Lower lobe of right lung (tissue), 2 donors: ENCODE measurements around the gene SPAG5. TPM values are rescaled to one million over a fixed set of nuclear protein-coding genes. Genes with fewer than 3 reads are reported as not detected.
"Not testable (repeated sequence)": the region's sequence is repeated elsewhere in the genome, so short reads cannot be mapped to it uniquely, and the experiment has no call there.

Experiments used
- ATAC-seq, 2 donors: fragments of 200-7000 bp; cut with Tn5 transposase; one replicate each; pipeline ENCODE4 v1.9.1; 2020 to 2022; ENCODE audit warnings: mild to moderate bottlenecking in 2 of 2, moderate library complexity in 2 of 2
- DNase-seq: peaks from one replicate; pipeline ENCODE4 v3.0.0-alpha.2; 2020
- H3K27ac ChIP-seq: fragments of 200-600 bp; one replicate; pipeline ENCODE4 v1.8.0; 2022
- H3K27me3 ChIP-seq: fragments of 200-600 bp; one replicate; pipeline ENCODE4 v1.8.0; 2022; ENCODE audit warnings: low read depth
- H3K36me3 ChIP-seq: fragments of 200-600 bp; one replicate; pipeline ENCODE4 v1.8.0; 2022; ENCODE audit warnings: mild to moderate bottlenecking
- H3K4me1 ChIP-seq: fragments of 200-600 bp; one replicate; pipeline ENCODE4 v1.8.0; 2022
- H3K4me3 ChIP-seq: fragments of 200-600 bp; one replicate; pipeline ENCODE4 v1.8.0; 2022; ENCODE audit warnings: mild to moderate bottlenecking
- H3K9me3 ChIP-seq: fragments of 200-600 bp; one replicate; pipeline ENCODE4 v1.8.0; 2022
- CTCF ChIP-seq: fragments of 200-600 bp; IDR thresholded peaks from one replicate; pipeline ENCODE4 v1.8.0; 2022; ENCODE audit warnings: antibody characterized with exemption, mild to moderate bottlenecking
- intact Hi-C: fragments of 100-400 bp; cut with DNase I; formaldehyde crosslinking; loops from one replicate; pipeline ENCODE4 v1.11.0; 2022
- total RNA-seq: library from RNA; stranded (reverse); fragmentation: NEBNext Ultra II Directional; extraction: Animal tissue kit (Norgen Biotek cat#: 25700); gene quantifications from one replicate; pipeline ENCODE4 v1.2.1, GENCODE V29; 2021
- donor health status: DM: no; HTN: yes; CAD: no; lungs with severe emphysema.

Gene SPAG5
- total RNA-seq, 1 donor from 2014 or later = 4.9 TPM

GRCh38 chr17:28578246-28579195 is 20.3 kb downstream of the SPAG5 start:
- Histone ChIP-seq H3K9me3 (no peaks in the 10 kb centered on the region), H3K4me3 (no peak overlapping the region), H3K27me3 (no peaks in the 10 kb centered on the region), H3K4me1 (peaks cover 4% of the 10 kb centered on the region), H3K27ac (no peak overlapping the region), H3K36me3 (no peaks in the 10 kb centered on the region)
- DNase-seq (no peak), ATAC-seq (no peak)
- TF ChIP-seq CTCF = no peak
- intact Hi-C loops = no loop called here

GRCh38 chr17:28577466-28577824 is 21.4 kb downstream of the SPAG5 start:
- no peak for TF ChIP-seq CTCF
- Histone ChIP-seq H3K27me3 (no peaks in the 10 kb centered on the region), H3K4me1 (peaks cover 7% of the 10 kb centered on the region), H3K4me3 (no peak overlapping the region), H3K36me3 (no peaks in the 10 kb centered on the region), H3K9me3 (no peaks in the 10 kb centered on the region), H3K27ac (no peak overlapping the region)
- no peak for ATAC-seq
- intact Hi-C loops = no loop called here
- DNase-seq = no peak

- Histone ChIP-seq H3K4me1 (peaks cover 13% of the 10 kb centered on the region), H3K27me3 (no peaks in the 10 kb centered on the region), H3K36me3 (no peaks in the 10 kb centered on the region), H3K27ac (no peak within 1 kb of the TSS), H3K4me3 (peak within 1 kb of the TSS; percentile 45), H3K9me3 (no peaks in the 10 kb centered on the region)
- TF ChIP-seq CTCF = no peak
- intact Hi-C loops = no loop called here
- DNase-seq (peak; percentile 99), ATAC-seq (peak; percentile 98 to 99)
Measured at GRCh38 chr17:28576758-28577465, 21.9 kb downstream of the SPAG5 start, which contains the start of gene ALDOC. Gene ALDOC, minus strand, starts transcription at chr17:28576895. Its CDS starts 1,363 bp downstream, at chr17:28575532.

GRCh38 chr17:28576016-28576415 is 22.8 kb downstream of the SPAG5 start:
- H3K27me3 ChIP-seq, intact Hi-C loops, H3K27ac ChIP-seq, H3K9me3 ChIP-seq, DNase-seq, H3K4me3 ChIP-seq, H3K36me3 ChIP-seq, ATAC-seq: not testable (repeated sequence)
- H3K4me1 ChIP-seq = peaks cover 15% of the 10 kb centered on the region

GRCh38 chr17:28575126-28575795 is 23.6 kb downstream of the SPAG5 start:
- no peak for DNase-seq
- H3K27ac ChIP-seq = no peak overlapping the region
- peaks cover 18% of the 10 kb centered on the region for H3K4me1 ChIP-seq
- TF ChIP-seq CTCF = no peak
- no peaks in the 10 kb centered on the region for H3K9me3 ChIP-seq
- H3K4me3 ChIP-seq = no peak overlapping the region
- no peaks in the 10 kb centered on the region for H3K27me3 ChIP-seq
- intact Hi-C loops = no loop called here
- H3K36me3 ChIP-seq = no peaks in the 10 kb centered on the region
- no peak for ATAC-seq
